Dermis microvascular lymphatic vessel endothelial cell (primary cell): ENCODE measurements around the gene SRSF4. TPM values are rescaled to one million over a fixed set of nuclear protein-coding genes. Genes with fewer than 3 reads are reported as not detected.

Experiments
- DNase-seq, 2 donors: peaks; one replicate each; pipeline versions ENCODE4 v3.0.0 to v3.0.0-alpha.2; 2010; ENCODE audit warnings: low read depth in 2 of 2
- total RNA-seq: library from RNA; depleted of rRNA; stranded (reverse); fragments of >200 nt; gene quantifications from 2 replicates; pipeline ENCODE4 v1.2.1, GENCODE V29; 2014

The SRSF4 gene
- total RNA-seq, 1 donor from 2014 or later, result 25.3 TPM

DNA sequence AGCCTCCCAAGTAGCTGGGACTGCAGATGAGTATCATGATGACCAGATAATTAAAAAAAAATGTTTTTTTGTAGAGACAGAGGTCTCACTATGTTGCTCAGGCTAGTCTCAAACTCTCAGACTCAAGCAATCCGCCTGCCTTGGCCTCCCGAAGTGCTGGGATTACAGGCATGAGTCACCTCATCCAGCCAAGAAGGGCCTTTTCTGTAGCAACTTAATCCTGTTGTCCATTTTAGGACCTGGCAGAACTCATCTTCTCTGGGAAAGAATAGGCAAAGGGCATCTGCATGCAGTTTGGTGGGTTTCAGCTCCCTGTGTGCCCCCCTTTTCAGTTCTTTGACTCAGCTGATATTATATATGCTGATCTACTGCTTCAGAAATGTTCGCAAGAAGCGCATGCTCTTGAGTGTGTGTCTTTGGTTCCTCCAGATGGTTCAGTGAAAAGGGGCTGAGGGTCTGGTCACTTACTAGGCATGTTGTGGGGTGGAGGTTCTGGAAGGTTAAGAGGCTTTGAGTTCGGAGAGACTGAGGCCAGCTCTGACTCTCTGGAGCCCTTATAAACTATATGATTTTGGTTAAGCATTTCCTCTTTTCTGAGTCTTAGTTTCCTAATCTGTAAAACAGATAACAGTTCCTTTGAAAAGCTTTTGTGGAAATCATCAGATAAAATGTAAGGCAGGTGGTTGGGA is 19.4 kb upstream of the SRSF4 start:
- DNase-seq, result no peak

DNA sequence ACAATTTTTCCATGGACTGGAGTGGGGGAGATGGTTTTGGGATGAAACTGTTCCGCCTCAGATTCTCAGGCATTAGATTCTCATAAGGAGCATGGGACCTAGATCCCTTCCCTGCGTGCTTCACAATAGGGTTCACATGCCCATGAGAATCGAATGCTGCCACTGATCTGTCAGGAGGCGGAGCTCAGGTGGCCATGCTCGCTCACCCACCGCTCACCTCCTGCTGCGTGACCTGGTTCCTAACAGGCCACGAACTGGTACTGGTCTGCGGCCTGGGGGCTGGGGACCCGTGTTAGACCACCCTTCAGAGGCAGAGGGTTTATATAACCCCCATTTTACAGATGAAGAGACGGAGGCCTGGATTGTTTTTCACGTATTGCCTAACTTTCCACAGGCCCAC is 16.3 kb upstream of the SRSF4 start:
- no peak for DNase-seq

DNA sequence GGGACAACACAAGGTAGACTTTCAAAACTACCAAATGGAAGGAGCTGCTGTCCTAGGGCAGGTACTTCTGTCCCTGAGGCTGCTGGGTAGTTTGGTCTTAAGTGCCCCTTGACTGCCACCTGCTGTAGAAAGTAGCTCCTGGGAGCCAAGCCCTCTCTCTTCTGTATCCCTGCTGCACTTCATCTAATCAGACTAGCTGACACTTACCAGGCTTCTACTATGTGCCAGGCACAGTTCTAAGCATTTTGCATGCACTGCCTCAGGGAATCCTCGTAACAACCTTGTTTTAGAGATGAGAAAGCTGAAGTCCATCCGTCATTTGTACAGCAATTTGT is 15.9 kb upstream of the SRSF4 start:
- DNase-seq, result peak; percentile 9 to 59

DNA sequence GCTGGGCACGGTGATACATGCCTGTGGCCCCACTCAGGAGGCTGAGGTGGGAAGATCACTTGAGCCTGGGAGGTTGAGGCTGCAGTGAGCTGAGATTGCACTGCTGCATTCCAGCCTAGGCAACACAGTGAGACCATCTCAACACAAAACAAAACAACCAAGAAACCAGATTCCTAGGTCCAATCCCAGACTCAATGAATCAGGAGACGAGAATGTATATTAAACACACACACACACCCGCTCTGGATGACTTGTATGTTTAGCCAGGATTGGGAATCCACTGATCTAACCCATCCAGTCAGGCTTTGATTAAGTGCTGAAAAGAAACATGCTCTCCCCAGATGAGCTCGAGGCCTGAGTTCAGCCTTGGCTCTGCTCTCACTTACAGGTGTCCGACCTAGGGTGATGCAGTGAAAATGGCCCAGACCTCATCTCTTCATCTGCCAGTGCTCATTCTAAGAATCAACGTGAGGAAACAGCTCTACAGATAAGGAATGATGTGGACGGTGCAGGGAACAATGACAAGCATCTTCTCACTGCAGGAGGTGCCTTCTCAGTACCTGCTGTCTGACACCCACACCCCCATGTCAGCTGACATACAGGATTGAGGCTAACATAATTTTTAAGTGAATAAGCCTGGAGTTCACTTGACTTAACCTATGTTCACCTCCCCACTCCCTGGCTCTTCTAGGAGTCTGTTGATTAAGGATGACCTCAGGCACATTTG is 15.3 kb upstream of the SRSF4 start:
- no peak for DNase-seq

DNA sequence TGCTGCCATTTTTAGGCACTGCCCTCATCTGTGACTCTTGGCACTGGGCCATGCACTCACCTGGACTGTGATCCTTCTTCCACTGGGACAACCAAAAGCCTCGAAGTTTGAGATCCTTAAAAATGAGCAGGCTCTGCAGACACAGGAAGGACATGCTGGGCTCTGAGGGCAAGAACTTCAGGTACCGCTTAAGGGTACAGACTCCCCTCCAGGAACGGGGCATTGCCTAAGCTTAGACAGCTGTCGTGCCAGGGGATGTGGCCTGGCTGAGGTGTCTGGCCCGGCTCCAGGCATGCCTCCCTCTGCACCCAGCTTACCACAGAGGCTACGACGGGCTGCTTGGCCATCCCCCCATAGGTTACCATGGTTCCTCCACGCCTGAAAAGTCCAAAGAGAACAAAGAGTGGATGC is 14.2 kb upstream of the SRSF4 start:
- DNase-seq, result no peak

DNA sequence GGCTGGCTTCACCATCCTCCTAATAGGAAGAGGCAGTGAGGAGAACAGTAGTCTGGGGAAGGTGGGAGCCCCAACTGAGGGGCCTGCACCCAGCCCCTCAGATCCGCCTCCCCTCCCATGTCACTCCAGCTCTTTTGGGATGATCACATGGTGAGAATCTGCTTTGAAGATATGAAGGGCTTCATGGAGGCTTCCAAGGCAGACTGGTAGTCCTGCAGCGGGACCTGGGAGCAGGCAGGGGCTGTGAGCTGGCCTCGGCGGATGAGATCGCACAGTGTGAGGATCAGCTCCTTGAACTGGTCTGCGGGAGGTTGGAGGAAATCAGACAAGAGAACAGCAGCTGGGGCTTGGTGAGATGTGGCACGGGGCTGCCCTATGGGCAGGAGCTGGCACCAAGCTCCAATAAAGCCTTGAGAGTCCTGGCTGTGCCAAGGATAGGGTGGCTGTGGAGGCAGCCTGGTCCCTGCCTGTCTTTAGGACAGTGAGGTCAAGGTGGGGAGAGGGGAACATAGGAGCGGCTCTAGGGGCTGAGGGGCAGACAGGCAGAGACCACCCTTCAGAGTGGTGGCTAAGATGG is 12.3 kb upstream of the SRSF4 start:
- no peak for DNase-seq

DNA sequence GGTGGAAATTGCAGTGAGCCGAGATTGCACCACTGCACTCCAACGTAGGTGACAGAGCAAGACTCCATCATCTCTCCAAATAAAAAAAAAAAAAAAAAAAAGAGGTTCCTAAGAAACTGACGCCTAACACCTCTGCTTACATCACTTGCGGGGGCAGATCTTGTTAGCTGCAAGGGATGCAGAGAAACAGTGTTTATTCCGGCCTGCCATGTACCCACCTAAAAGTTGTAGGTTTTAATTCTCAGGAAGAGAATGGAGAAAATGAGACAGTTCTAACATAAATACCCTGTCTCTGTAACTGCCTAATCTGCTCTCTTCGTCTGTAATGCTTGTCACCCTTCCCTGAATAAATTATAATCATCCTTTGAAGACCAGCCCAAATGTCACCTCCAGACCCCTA is 9.0 kb upstream of the SRSF4 start:
- no peak for DNase-seq

DNA sequence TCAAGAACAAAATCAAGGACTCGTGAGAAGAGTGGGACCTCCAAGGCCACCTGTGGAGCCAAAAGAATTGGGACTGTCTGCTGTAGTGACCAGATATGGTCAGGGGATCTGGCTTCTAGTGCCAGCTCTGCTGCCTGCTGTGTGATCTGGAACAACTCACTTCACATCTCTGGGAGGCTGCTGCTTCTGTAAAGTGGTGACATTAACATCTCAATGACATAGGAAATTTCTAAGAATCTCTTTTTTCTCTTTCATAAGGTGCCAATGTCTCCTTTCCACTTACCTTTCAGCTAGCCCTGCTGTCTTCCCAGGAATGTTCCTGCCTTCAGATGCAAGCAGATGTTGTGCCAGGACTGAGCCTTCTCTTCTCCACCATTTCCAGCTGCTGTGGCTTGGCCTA is 5.0 kb upstream of the SRSF4 start:
- DNase-seq, result no peak

DNA sequence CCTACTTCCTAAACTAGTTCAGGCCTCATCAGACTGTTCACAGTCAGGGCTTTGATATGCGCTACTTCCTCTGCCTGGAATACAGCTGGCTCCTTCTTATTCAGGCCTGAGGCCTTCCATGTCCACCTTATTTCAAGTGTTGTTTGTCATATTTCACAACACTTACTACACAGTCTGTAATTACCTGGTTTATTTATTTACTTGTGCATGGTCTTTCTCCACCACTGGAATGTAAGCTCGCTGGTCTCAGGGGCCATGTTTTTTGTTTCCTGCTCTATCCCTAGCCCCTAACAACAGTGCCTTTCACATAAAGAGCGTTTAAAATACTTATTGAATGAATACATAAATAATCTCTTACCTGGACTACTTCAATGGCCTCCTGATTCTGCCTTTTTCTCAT is 4.6 kb upstream of the SRSF4 start:
- DNase-seq, result no peak

DNA sequence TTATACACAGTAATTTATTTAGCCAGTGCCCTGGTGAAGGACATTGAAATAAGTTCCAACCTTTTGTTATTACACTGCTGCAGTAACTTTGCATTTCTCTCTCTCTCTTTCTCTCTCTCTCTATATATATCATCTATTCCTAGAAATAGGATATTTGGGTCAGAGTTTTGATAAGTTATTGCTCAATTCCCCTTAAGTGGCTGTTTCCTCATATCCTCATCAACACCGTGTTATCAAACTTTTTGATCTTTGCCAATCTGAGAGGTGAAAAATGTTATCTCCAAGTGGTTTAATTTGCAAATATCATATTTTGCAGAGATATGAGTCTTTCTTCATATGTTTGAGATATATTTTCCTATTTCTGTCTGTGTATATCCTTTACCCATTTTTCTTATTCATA is 1.6 kb upstream of the SRSF4 start:
- no peak for DNase-seq

DNA sequence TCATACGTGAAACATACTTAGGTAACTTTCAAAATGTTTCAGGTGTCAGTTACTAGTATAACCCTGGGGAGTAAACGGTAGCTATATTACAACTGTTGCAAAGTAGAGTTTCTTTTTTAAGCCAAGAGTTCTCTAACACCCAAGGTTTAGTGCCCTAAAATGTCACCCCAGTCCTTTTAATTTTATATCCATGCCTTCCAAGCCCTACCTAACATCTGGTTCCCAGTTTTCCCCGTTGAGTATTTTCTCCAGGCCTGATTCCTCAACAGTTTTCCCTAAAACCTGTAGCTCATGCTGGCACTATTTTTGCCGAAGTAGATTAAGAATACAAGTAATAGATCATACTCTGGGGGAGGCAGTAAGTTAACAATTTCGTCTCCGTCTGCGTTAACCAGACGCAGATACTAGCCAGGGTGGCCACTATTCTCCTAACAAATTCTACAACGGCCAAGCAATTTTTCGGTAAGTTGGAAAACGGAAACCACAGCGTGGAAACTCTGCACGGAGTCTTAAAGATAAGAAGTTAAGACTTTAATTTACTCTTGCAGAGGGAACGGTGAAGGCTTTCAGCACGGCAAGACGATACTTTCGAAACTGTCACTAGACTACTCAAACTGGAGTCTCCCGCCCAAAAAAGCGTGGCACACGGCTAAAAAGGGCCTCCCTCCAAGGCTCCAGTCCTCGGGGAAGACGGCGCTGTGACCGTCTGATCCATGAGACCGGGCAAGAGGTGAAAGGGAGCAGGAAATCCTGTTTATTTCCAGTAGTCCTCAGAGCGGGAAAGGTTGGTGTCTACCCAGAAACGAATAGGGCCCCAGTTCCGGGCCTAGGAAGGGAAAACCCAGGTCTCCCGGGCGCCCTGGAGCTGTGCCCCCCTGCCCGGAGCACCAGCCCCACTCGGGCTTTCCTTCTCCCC is 945 bp downstream of the SRSF4 start:
- DNase-seq, result peak in 1 of 2 donors; percentile 5

DNA sequence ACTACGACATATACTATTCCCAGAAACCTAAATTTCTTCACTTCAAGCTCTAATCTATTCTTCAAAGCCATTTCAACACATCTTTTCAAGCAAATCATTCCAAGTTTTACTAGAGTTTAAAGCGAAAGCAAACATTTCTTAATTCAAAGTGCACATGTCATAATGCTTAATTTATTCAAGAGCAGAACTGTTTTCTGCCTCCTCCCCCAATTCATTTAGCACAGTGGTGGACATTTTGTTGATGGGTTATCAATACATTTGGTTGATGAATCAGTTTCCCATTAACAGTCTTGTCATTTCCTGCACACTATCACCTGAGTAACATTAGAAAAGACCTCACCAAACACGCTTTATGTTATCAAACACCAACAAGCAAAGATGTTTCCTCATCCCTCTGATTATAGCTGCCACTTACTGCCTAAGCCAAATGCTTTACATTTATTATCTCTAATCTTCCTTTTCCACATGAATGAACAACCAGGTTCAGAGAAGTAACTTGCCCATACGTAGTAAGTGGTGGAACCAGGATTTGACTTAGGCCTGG is 2.0 kb downstream of the SRSF4 start:
- DNase-seq, result peak in 1 of 2 donors; percentile 40

DNA sequence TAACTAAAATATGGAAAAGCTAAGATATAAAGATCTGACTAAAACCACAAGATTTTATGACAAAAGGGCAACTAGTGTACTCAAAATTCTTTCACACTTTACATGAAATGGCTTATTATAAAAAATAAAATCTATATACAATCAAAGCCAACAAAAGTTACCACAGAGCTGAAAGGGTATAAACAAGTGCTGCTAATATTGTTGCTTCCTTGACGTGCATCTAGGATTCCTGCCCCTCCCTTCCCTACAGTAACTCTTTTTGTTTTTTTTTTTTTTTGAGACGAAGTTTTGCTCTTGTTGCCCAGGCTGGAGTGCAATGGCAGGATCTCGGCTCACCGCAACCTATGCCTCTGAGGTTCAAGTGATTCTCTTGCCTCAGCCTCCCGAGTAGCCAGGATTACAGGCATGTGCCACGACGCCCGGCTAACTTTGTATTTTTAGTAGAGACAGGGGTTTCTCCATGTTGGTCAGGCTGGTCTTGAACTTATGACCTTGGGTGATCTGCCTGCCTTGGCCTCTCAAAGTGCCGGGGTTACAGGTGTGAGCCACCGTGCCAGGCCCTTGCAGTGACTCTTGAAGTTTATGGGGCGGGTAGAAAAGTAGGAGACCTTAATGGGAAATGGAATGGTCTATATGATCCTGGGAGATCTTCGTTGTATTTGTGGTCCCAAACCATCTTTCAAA is 4.5 kb downstream of the SRSF4 start:
- DNase-seq, result no peak

DNA sequence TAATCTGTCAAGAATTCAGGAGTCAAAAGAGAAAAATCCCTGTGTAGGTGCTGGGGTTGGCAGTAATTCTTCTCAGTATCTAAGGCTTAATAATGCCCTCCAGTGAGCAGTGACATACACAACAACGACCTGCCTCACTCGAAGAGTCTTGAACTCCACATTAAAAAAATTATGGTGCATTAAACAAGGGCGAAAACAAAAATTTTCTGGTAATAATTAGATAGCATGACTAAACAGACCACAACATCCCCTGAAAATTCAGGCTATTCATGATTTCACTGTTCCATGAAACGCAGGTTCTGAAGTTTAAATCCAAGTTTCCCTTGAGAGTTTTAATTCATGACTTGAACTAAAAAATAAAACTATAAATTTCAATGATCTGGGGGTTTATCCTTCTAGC is 5.1 kb downstream of the SRSF4 start:
- DNase-seq, result no peak

DNA sequence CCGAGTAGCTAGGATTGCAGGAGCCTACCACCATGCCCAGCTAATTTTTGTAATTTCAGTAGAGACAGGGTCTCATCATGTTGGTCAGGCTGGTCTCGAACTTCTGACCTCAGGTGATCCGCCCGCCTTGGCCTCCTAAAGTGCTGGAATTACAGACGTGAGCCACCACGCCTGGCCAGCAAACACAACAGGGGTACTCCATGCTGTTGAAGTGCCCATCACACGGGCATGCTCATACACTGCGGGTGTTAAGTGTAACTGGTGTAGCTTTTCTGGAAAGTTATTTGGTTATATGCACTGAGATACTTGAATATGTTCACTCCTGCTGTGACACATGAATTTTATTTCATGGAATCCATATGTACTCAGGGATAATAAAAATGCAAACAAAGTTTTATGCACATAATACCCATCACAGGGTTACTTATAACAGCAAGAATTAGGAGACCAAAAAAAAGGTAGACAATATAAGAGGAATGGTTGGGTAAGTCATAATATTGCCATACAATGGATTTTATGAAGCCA is 9.2 kb downstream of the SRSF4 start:
- no peak for DNase-seq

DNA sequence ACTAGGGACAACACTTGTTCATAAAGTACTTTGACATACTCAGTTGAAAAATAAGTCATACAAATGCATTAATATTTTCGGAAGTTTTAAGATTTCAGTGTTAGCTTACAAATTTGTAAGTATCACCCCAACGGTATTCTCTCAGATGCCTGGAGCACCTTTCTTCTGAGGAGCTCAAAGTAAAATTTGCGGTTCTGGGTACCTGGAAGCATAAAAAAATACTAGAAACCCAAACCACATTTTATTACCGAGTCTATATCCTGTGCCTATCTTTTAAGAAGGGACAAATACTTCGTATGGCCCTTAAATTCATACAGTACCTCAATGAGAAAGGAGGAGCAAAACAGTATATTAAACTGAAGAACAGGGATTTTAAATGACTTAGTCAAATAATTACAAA is 10.2 kb downstream of the SRSF4 start:
- no peak for DNase-seq

DNA sequence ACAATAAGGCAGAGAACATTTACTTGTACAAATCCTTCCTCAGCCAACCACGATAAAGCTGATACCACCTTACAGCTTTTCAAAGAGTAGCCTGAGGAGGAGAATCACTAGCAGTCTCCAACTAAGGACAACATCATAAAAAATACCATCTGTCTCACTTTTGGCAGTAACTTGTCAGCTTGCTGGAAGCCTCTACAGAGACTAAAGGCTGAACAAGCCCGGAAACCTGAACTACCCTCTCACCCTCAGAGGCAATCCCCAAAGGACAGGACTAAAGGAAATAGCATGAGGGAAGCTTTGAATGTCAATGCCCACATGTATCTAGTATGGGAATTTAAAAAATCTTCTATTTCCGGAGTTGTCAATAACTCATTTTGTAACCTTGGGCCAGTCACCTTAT is 10.6 kb downstream of the SRSF4 start:
- DNase-seq, result no peak

DNA sequence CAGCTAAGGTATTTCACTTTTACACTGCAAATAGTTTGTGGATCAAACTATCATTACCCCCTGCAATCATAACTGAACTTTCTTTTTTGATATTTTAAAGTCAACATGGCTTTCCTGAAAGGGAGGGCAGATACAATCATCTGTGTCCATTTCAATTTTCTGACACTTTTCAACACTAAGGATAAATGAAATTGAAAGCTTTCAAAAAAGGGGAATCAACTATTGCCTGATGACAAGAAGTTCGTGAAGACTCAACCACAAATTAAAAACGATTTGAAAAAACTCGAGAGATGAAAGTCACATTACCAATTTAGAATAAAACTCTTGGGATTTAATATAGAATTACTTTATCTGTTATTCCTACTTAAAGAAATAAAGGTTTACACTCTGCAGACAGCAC is 11.7 kb downstream of the SRSF4 start:
- DNase-seq, result no peak

DNA sequence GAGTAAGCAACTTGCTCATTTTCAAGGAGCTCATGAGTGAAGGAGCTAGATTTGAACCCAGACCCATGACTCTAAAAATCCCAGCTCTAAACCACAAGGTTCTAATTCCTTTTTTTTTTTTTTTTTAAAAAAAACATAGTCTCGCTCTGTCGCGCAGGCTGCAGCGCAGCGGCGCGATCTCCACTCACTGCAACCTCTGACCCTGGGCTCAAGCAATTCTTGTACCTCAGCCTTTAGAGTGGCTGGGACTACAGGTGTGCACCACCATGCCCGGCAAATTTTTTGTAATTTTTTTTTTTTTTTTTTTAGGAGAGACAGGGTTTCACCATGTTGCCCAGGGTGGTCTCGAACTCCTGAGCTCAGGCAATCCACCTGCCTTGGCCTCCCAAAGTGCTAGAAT is 13.8 kb downstream of the SRSF4 start:
- no peak for DNase-seq

DNA sequence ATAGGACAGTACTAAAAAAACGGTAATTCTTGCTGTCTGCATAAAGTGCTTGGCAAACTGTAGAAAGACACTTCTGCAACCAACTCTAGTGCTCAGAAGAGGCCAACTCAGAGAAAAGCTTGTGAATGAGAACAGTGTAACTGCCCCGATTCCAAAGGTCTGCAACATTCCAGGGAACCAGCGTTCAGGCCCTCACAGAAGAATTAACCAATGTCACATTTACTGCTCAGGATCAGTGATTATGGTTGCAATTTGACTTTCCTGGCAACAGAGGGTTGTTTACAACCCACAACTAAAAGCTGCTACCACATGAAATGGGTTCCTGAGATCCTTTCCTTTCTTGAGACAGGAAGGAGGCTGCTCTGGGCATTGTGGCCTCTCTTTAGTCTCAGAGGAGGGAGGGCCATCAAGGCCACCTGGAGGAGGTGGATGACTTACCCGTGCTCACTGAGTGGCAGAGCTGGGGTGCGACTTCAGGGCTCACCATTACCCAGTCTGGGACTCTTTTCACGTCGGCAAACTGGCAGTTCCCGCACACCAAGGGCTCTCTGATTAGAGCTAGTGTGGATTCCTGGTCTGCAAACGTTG is 15.3 kb downstream of the SRSF4 start:
- no peak for DNase-seq

DNA sequence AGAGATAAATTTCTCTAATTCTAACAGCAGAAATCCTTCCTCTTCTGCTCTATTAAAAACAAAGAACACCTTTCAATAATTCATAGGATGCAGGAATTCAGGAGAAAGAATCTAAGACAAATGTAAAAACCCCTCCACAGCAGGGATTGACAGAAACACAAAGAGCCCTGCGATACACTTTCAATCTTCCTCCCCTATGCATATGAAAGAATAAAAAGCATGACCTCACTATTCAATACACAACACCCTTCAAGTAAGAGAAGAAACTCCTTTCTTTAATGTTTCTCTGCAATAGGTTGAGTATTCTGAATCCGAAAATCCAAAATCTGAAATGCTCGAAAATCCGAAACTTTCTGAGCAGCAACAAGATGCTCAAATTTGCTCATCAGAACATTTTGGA is 17.1 kb downstream of the SRSF4 start:
- no peak for DNase-seq
